HEK293T (cell line): ENCODE measurements around the gene TPD52L1.

Source experiments
- CTCF ChIA-PET: fragments of 350-600 bp; formaldehyde crosslinking; extraction: SDS; loops from one replicate; lab custom pipeline; 2021; ENCODE audit warnings: antibody characterized with exemption, inconsistent platforms; lab: Yijun Ruan, JAX
- POLR2A ChIA-PET: fragments of 350-600 bp; formaldehyde crosslinking; extraction: SDS; loops from one replicate; lab custom pipeline; 2020; ENCODE audit warnings: antibody characterized with exemption, inconsistent platforms; lab: Yijun Ruan, JAX
- DNase-seq: peaks from one replicate; pipeline ENCODE4 v3.0.0; 2012; ENCODE audit warnings: mixed read lengths; ENCODE audit errors: extremely low spot score
- ARNT ChIP-seq: fragments of 450-650 bp; IDR thresholded peaks from 2 replicates; pipeline ENCODE4 v1.6.1; 2017; ENCODE audit warnings: mild to moderate bottlenecking
- BHLHE40 ChIP-seq: fragments of 450-650 bp; IDR thresholded peaks from 2 replicates; pipeline ENCODE4 v1.6.1; 2016; ENCODE audit warnings: mild to moderate bottlenecking, moderate library complexity, borderline replicate concordance
- CTBP1 ChIP-seq: fragments of 450-650 bp; IDR thresholded peaks from 2 replicates; pipeline ENCODE4 v1.6.1; 2016; ENCODE audit warnings: borderline replicate concordance
- ELF4 ChIP-seq: fragments of 450-650 bp; IDR thresholded peaks from 2 replicates; pipeline ENCODE4 v1.6.1; 2017; ENCODE audit warnings: antibody characterized with exemption
- FOXA1 ChIP-seq: fragments of 450-650 bp; IDR thresholded peaks from 2 replicates; pipeline ENCODE4 v1.6.1; 2016; ENCODE audit warnings: mild to moderate bottlenecking
- FOXK2 ChIP-seq: fragments of 450-650 bp; IDR thresholded peaks from 2 replicates; pipeline ENCODE4 v1.6.1; 2016; ENCODE audit warnings: mild to moderate bottlenecking
- FOXM1 ChIP-seq: fragments of 450-650 bp; IDR thresholded peaks from 2 replicates; pipeline ENCODE4 v1.6.1; 2017; ENCODE audit warnings: mild to moderate bottlenecking, borderline replicate concordance
- HDGF ChIP-seq: fragments of 450-650 bp; IDR thresholded peaks from 2 replicates; pipeline ENCODE4 v1.6.1; 2017; ENCODE audit warnings: antibody characterized with exemption, borderline replicate concordance
- L3MBTL2 ChIP-seq: fragments of 450-650 bp; conservative IDR thresholded peaks from 2 replicates; pipeline ENCODE4 v1.6.1; 2016; ENCODE audit warnings: mild to moderate bottlenecking
- LEF1 ChIP-seq: fragments of 450-650 bp; IDR thresholded peaks from 2 replicates; pipeline ENCODE4 v1.6.1; 2017; ENCODE audit warnings: mild to moderate bottlenecking, borderline replicate concordance
- NFRKB ChIP-seq: fragments of 450-650 bp; IDR thresholded peaks from 2 replicates; pipeline ENCODE4 v1.6.1; 2016; ENCODE audit warnings: mild to moderate bottlenecking, moderate library complexity
- PKNOX1 ChIP-seq: fragments of 450-650 bp; IDR thresholded peaks from 2 replicates; pipeline ENCODE4 v1.6.1; 2016
- SP1 ChIP-seq: fragments of 450-650 bp; IDR thresholded peaks from 2 replicates; pipeline ENCODE4 v1.6.1; 2017
- SUZ12 ChIP-seq: fragments of 450-650 bp; IDR thresholded peaks from 2 replicates; pipeline ENCODE4 v1.6.1; 2016; ENCODE audit warnings: mild to moderate bottlenecking
- TARDBP ChIP-seq: fragments of 450-650 bp; IDR thresholded peaks from 2 replicates; pipeline ENCODE4 v1.6.1; 2016
- ZNF384 ChIP-seq: fragments of 450-650 bp; IDR thresholded peaks from 2 replicates; pipeline ENCODE4 v1.6.1; 2016

TPD52L1 gene

GRCh38 chr6:125153391-125154117 lies at the start of gene TPD52L1:
Gene TPD52L1, plus strand, starts transcription at chr6:125153773. Its CDS starts 179 bp downstream, at chr6:125153952.
- POLR2A ChIA-PET: interaction anchor here (1.0 kb wide), 1 partner anchor 13 kb away, joined by 5 read pairs; no protein-coding TSS in a partner anchor
- CTCF ChIA-PET: interaction anchor here (0.6 to 1.6 kb wide), 11 partner anchors 9 to 592 kb away, joined by 3 to 5 read pairs (median 3); no protein-coding TSS in a partner anchor
- TF ChIP-seq L3MBTL2 (peak; percentile 93), FOXA1 (no peak), SUZ12 (no peak), NFRKB (no peak)
- DNase-seq: peak; percentile 89

GRCh38 chr6:125104425-125104824 lies 49.1 kb upstream of the TPD52L1 start:
- DNase-seq: peak; percentile 66
- CTCF ChIA-PET: interaction anchor here (0.6 kb wide), 1 partner anchor 130 kb away, joined by 3 read pairs; no protein-coding TSS in a partner anchor
- POLR2A ChIA-PET: interaction anchor here (1.0 kb wide), 1 partner anchor 142 kb away, joined by 5 read pairs; no protein-coding TSS in a partner anchor
- TF ChIP-seq SP1: no peak
- no peak for TF ChIP-seq SUZ12
- peak; percentile 53; the same call in 1 of the 2 replicates for TF ChIP-seq CTBP1
- no peak for TF ChIP-seq FOXA1
- TF ChIP-seq TARDBP: no peak
- no peak for TF ChIP-seq ZNF384
- 0 out of 2 replicates have a peak, but pooled peaks have one; percentile 50 for TF ChIP-seq FOXK2
- no peak for TF ChIP-seq NFRKB

- POLR2A ChIA-PET: no interaction called here
- DNase-seq: no peak
- CTCF ChIA-PET: no interaction called here
- TF ChIP-seq ELF4 (no peak), HDGF (no peak), FOXM1 (no peak), BHLHE40 (no peak), FOXK2 (no peak), ZNF384 (no peak)
Measured at GRCh38 chr6:125107048-125107447, 46.5 kb upstream of the TPD52L1 start.

- CTCF ChIA-PET: interaction anchor here (1.0 kb wide), 1 partner anchor 237 kb away, joined by 3 read pairs; no protein-coding TSS in a partner anchor
- no peak for DNase-seq
Measured at GRCh38 chr6:125107896-125108295, 45.7 kb upstream of the TPD52L1 start.

GRCh38 chr6:125110056-125110455 lies 43.5 kb upstream of the TPD52L1 start:
- TF ChIP-seq CTBP1: no peak
- no peak for TF ChIP-seq FOXA1
- no peak for TF ChIP-seq HDGF
- TF ChIP-seq TARDBP: no peak
- TF ChIP-seq FOXM1: no peak
- no peak for TF ChIP-seq ELF4
- no peak for TF ChIP-seq L3MBTL2
- no peak for DNase-seq
- ChIA-PET CTCF (no interaction called here), POLR2A (no interaction called here)

More at GRCh38 chr6:125107896-125108295, 45.7 kb upstream of the TPD52L1 start:
- POLR2A ChIA-PET: no interaction called here
- TF ChIP-seq ARNT (no peak), LEF1 (no peak), L3MBTL2 (no peak), FOXA1 (no peak), FOXK2 (no peak), ELF4 (no peak), SP1 (no peak), NFRKB (no peak), ZNF384 (no peak), CTBP1 (no peak), PKNOX1 (no peak)

- TF ChIP-seq ELF4 (no peak), TARDBP (no peak), L3MBTL2 (no peak), ZNF384 (no peak), PKNOX1 (no peak), HDGF (no peak), FOXM1 (no peak), CTBP1 (no peak)
- POLR2A ChIA-PET: no interaction called here
- no peak for DNase-seq
- CTCF ChIA-PET: no interaction called here
Measured at GRCh38 chr6:125111219-125111983, 42.2 kb upstream of the TPD52L1 start.

GRCh38 chr6:125112934-125113333 lies 40.6 kb upstream of the TPD52L1 start:
- CTCF ChIA-PET: interaction anchor here (0.6 to 1.8 kb wide), 6 partner anchors 29 to 242 kb away, joined by 3 to 6 read pairs (median 3); no protein-coding TSS in a partner anchor
- TF ChIP-seq CTBP1 (no peak), LEF1 (no peak), SUZ12 (no peak)
- no peak for DNase-seq
- POLR2A ChIA-PET: no interaction called here
